HEK293 (cell line): ENCODE data around the gene TMEM212.
A peak's percentile ranks its signal among the peaks of the same experiment; 100 is the strongest.

Experiments
- HOXD13 ChIP-seq: sonication (generic); formaldehyde crosslinking; IDR thresholded peaks from 2 replicates; pipeline ENCODE4 v1.8.0; 2022; ENCODE audit warnings: missing genetic modification reagents, borderline replicate concordance
- KLF10 ChIP-seq: fragments of 450-650 bp; IDR thresholded peaks from 2 replicates; pipeline ENCODE4 v1.5.1; 2018; ENCODE audit warnings: missing biosample characterization, mild to moderate bottlenecking, missing genetic modification characterization
- KLF17 ChIP-seq: fragments of 450-650 bp; formaldehyde crosslinking; IDR thresholded peaks from 2 replicates; pipeline ENCODE4 v1.5.1; 2016; ENCODE audit warnings: missing biosample characterization, missing genetic modification characterization
- OVOL3 ChIP-seq: fragments of 450-650 bp; formaldehyde crosslinking; IDR thresholded peaks from 2 replicates; pipeline ENCODE4 v1.5.1; 2016; ENCODE audit warnings: missing biosample characterization, missing genetic modification characterization
- RBAK ChIP-seq: fragments of 450-650 bp; formaldehyde crosslinking; IDR thresholded peaks from 2 replicates; pipeline ENCODE4 v1.5.1; 2016; ENCODE audit warnings: missing biosample characterization, missing genetic modification characterization
- SCRT2 ChIP-seq: fragments of 450-650 bp; formaldehyde crosslinking; IDR thresholded peaks from 2 replicates; pipeline ENCODE4 v1.5.1; 2016; ENCODE audit warnings: missing biosample characterization, missing genetic modification characterization
- SP2 ChIP-seq: fragments of 450-650 bp; formaldehyde crosslinking; IDR thresholded peaks from 2 replicates; pipeline ENCODE4 v1.5.1; 2016; ENCODE audit warnings: missing biosample characterization, missing genetic modification characterization
- WT1 ChIP-seq: fragments of 450-650 bp; formaldehyde crosslinking; IDR thresholded peaks from 2 replicates; pipeline ENCODE4 v1.5.1; 2016; ENCODE audit warnings: missing biosample characterization, missing genetic modification characterization
- ZBTB48 ChIP-seq: fragments of 450-650 bp; formaldehyde crosslinking; IDR thresholded peaks from 2 replicates; pipeline ENCODE4 v1.5.1; 2016; ENCODE audit warnings: missing biosample characterization, missing genetic modification characterization
- ZFP69B ChIP-seq: fragments of 450-650 bp; formaldehyde crosslinking; IDR thresholded peaks from 2 replicates; pipeline ENCODE4 v1.5.1; 2016; ENCODE audit warnings: missing biosample characterization, missing genetic modification characterization
- ZNF2 ChIP-seq: fragments of 450-650 bp; formaldehyde crosslinking; IDR thresholded peaks from 2 replicates; pipeline ENCODE4 v1.5.1; 2016; ENCODE audit warnings: missing biosample characterization, missing genetic modification characterization
- ZNF311 ChIP-seq: fragments of 450-650 bp; formaldehyde crosslinking; IDR thresholded peaks from 2 replicates; pipeline ENCODE4 v1.5.1; 2017; ENCODE audit warnings: missing biosample characterization, missing genetic modification characterization, borderline replicate concordance
- ZNF48 ChIP-seq: fragments of 450-650 bp; formaldehyde crosslinking; IDR thresholded peaks from 2 replicates; pipeline ENCODE4 v1.5.1; 2016; ENCODE audit warnings: missing biosample characterization, missing genetic modification characterization
- ZNF488 ChIP-seq: fragments of 450-650 bp; formaldehyde crosslinking; IDR thresholded peaks from 2 replicates; pipeline ENCODE4 v1.5.1; 2016; ENCODE audit warnings: missing biosample characterization, missing genetic modification characterization
- ZNF560 ChIP-seq: fragments of 450-650 bp; formaldehyde crosslinking; IDR thresholded peaks from 2 replicates; pipeline ENCODE4 v1.5.1; 2017; ENCODE audit warnings: missing biosample characterization, missing genetic modification characterization, borderline replicate concordance
- ZNF571 ChIP-seq: fragments of 450-650 bp; formaldehyde crosslinking; IDR thresholded peaks from 2 replicates; pipeline ENCODE4 v1.5.0; 2017; ENCODE audit warnings: missing biosample characterization, missing genetic modification characterization
- ZNF624 ChIP-seq: fragments of 450-650 bp; formaldehyde crosslinking; IDR thresholded peaks from 2 replicates; pipeline ENCODE4 v1.5.1; 2017; ENCODE audit warnings: missing biosample characterization, missing genetic modification characterization
- ZNF626 ChIP-seq: fragments of 450-650 bp; sonication (Bioruptor Pico); formaldehyde crosslinking; IDR thresholded peaks from 2 replicates; pipeline ENCODE4 v1.5.1; 2018; ENCODE audit warnings: missing biosample characterization, missing genetic modification characterization, inconsistent platforms
- ZNF677 ChIP-seq: fragments of 450-650 bp; IDR thresholded peaks from 2 replicates; pipeline ENCODE4 v1.5.0; 2018; ENCODE audit warnings: missing biosample characterization, mild to moderate bottlenecking, missing genetic modification characterization, moderate library complexity
- ZNF747 ChIP-seq: fragments of 450-650 bp; formaldehyde crosslinking; IDR thresholded peaks from 2 replicates; pipeline ENCODE4 v1.5.1; 2016; ENCODE audit warnings: missing biosample characterization, missing genetic modification characterization
- ZSCAN23 ChIP-seq: fragments of 450-650 bp; formaldehyde crosslinking; IDR thresholded peaks from 2 replicates; pipeline ENCODE4 v1.5.1; 2016; ENCODE audit warnings: missing biosample characterization, missing genetic modification characterization
- ZSCAN30 ChIP-seq: fragments of 450-650 bp; IDR thresholded peaks from 2 replicates; pipeline ENCODE4 v1.5.1; 2018; ENCODE audit warnings: missing biosample characterization, mild to moderate bottlenecking, missing genetic modification characterization, moderate library complexity
- TF ChIP-seq, protein P1 (sequence below): fragments of 450-650 bp; formaldehyde crosslinking; IDR thresholded peaks from 2 replicates; pipeline ENCODE4 v1.5.1; 2016; ENCODE audit warnings: missing biosample characterization, missing genetic modification characterization, low read depth
- TF ChIP-seq, protein P2 (sequence below): fragments of 450-650 bp; formaldehyde crosslinking; IDR thresholded peaks from 2 replicates; pipeline ENCODE4 v1.5.1; 2017; ENCODE audit warnings: missing biosample characterization, missing genetic modification characterization
- TF ChIP-seq, protein P3 (sequence below): fragments of 450-650 bp; formaldehyde crosslinking; IDR thresholded peaks from 2 replicates; pipeline ENCODE4 v1.5.1; 2017; ENCODE audit warnings: missing biosample characterization, missing genetic modification characterization
- TF ChIP-seq, protein P4 (sequence below): fragments of 450-650 bp; IDR thresholded peaks from 2 replicates; pipeline ENCODE4 v1.5.1; 2018; ENCODE audit warnings: missing biosample characterization, missing genetic modification characterization
- TF ChIP-seq, protein P5 (sequence below): fragments of 450-650 bp; formaldehyde crosslinking; IDR thresholded peaks from 2 replicates; pipeline ENCODE4 v1.5.1; 2016; ENCODE audit warnings: missing biosample characterization, missing genetic modification characterization
- TF ChIP-seq, protein P6 (sequence below): fragments of 450-650 bp; formaldehyde crosslinking; optimal IDR thresholded peaks from 2 replicates; pipeline ENCODE3; 2016; ENCODE audit warnings: missing biosample characterization, mild to moderate bottlenecking, missing genetic modification characterization

The TMEM212 gene

GRCh38 chr3:171801738-171802589 lies 41.2 kb upstream of the TMEM212 start (continued):
- TF ChIP-seq, protein P1, sequence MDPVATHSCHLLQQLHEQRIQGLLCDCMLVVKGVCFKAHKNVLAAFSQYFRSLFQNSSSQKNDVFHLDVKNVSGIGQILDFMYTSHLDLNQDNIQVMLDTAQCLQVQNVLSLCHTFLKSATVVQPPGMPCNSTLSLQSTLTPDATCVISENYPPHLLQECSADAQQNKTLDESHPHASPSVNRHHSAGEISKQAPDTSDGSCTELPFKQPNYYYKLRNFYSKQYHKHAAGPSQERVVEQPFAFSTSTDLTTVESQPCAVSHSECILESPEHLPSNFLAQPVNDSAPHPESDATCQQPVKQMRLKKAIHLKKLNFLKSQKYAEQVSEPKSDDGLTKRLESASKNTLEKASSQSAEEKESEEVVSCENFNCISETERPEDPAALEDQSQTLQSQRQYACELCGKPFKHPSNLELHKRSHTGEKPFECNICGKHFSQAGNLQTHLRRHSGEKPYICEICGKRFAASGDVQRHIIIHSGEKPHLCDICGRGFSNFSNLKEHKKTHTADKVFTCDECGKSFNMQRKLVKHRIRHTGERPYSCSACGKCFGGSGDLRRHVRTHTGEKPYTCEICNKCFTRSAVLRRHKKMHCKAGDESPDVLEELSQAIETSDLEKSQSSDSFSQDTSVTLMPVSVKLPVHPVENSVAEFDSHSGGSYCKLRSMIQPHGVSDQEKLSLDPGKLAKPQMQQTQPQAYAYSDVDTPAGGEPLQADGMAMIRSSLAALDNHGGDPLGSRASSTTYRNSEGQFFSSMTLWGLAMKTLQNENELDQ (tag by site-specific recombination) = no peak
- TF ChIP-seq ZSCAN30 (peak; percentile 56; the same call in 1 of the 2 replicates), ZNF311 (tag by site-specific recombination) (no peak), ZNF571 (no peak), ZNF2 (tag by site-specific recombination) (peak; percentile 62; the same call in 1 of the 2 replicates), ZNF560 (no peak), ZBTB48 (no peak), WT1 (peak; percentile 68; the same call in 1 of the 2 replicates), RBAK (tag by site-specific recombination) (no peak), ZNF624 (tag by site-specific recombination) (no peak), ZNF488 (no peak), ZSCAN23 (tag by site-specific recombination) (no peak), OVOL3 (tag by site-specific recombination) (peak; percentile 67; the same call in 1 of the 2 replicates), ZNF677 (tag by site-specific recombination) (no peak), ZNF626 (tag by site-specific recombination) (no peak), KLF10 (peak; percentile 67; the same call in 1 of the 2 replicates), ZNF48 (tag by site-specific recombination) (no peak), KLF17 (peak; percentile 29; the same call in 1 of the 2 replicates), ZNF747 (tag by site-specific recombination) (no peak), ZFP69B (tag by site-specific recombination) (0 out of 2 replicates have a peak, but pooled peaks have one; percentile 15), HOXD13 (CRISPR knock-in tag) (no peak), SP2 (tag by site-specific recombination) (peak; percentile 27), SCRT2 (tag by site-specific recombination) (peak; percentile 91)
- TF ChIP-seq, protein P2, sequence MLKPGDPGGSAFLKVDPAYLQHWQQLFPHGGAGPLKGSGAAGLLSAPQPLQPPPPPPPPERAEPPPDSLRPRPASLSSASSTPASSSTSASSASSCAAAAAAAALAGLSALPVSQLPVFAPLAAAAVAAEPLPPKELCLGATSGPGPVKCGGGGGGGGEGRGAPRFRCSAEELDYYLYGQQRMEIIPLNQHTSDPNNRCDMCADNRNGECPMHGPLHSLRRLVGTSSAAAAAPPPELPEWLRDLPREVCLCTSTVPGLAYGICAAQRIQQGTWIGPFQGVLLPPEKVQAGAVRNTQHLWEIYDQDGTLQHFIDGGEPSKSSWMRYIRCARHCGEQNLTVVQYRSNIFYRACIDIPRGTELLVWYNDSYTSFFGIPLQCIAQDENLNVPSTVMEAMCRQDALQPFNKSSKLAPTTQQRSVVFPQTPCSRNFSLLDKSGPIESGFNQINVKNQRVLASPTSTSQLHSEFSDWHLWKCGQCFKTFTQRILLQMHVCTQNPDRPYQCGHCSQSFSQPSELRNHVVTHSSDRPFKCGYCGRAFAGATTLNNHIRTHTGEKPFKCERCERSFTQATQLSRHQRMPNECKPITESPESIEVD (tag by site-specific recombination) = peak; percentile 95
- TF ChIP-seq, protein P3, sequence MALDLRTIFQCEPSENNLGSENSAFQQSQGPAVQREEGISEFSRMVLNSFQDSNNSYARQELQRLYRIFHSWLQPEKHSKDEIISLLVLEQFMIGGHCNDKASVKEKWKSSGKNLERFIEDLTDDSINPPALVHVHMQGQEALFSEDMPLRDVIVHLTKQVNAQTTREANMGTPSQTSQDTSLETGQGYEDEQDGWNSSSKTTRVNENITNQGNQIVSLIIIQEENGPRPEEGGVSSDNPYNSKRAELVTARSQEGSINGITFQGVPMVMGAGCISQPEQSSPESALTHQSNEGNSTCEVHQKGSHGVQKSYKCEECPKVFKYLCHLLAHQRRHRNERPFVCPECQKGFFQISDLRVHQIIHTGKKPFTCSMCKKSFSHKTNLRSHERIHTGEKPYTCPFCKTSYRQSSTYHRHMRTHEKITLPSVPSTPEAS (tag by site-specific recombination) = no peak
- TF ChIP-seq, protein P4, sequence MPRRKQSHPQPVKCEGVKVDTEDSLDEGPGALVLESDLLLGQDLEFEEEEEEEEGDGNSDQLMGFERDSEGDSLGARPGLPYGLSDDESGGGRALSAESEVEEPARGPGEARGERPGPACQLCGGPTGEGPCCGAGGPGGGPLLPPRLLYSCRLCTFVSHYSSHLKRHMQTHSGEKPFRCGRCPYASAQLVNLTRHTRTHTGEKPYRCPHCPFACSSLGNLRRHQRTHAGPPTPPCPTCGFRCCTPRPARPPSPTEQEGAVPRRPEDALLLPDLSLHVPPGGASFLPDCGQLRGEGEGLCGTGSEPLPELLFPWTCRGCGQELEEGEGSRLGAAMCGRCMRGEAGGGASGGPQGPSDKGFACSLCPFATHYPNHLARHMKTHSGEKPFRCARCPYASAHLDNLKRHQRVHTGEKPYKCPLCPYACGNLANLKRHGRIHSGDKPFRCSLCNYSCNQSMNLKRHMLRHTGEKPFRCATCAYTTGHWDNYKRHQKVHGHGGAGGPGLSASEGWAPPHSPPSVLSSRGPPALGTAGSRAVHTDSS (tag by site-specific recombination) = no peak
- TF ChIP-seq, protein P5, sequence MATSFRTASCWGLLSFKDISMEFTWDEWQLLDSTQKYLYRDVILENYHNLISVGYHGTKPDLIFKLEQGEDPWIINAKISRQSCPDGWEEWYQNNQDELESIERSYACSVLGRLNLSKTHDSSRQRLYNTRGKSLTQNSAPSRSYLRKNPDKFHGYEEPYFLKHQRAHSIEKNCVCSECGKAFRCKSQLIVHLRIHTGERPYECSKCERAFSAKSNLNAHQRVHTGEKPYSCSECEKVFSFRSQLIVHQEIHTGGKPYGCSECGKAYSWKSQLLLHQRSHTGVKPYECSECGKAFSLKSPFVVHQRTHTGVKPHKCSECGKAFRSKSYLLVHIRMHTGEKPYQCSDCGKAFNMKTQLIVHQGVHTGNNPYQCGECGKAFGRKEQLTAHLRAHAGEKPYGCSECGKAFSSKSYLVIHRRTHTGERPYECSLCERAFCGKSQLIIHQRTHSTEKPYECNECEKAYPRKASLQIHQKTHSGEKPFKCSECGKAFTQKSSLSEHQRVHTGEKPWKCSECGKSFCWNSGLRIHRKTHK (tag by site-specific recombination) = no peak
- TF ChIP-seq, protein P6, sequence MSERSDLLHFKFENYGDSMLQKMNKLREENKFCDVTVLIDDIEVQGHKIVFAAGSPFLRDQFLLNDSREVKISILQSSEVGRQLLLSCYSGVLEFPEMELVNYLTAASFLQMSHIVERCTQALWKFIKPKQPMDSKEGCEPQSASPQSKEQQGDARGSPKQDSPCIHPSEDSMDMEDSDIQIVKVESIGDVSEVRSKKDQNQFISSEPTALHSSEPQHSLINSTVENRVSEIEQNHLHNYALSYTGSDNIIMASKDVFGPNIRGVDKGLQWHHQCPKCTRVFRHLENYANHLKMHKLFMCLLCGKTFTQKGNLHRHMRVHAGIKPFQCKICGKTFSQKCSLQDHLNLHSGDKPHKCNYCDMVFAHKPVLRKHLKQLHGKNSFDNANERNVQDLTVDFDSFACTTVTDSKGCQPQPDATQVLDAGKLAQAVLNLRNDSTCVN = no peak
